Subcutaneous abdominal adipose tissue (tissue), 5 donors: ENCODE measurements around the gene GYG1.

Source experiments
- H3K27ac ChIP-seq: one replicate; pipeline ENCODE4 v1.7.0; 2013; ENCODE audit warnings: low read depth, mild to moderate bottlenecking, inconsistent platforms, low read length, moderate library complexity
- H3K27me3 ChIP-seq, 5 donors: one replicate each; pipeline ENCODE4 v1.7.0; 2013; ENCODE audit warnings: low read length in 5 of 5, inconsistent platforms in 1 of 5; ENCODE audit not compliant: control insufficient read depth in 5 of 5, insufficient read depth in 4 of 5
- H3K36me3 ChIP-seq, 5 donors: one replicate each; pipeline ENCODE4 v1.7.0; 2013; ENCODE audit warnings: low read length in 5 of 5; ENCODE audit not compliant: control insufficient read depth in 5 of 5, insufficient read depth in 5 of 5
- H3K4me1 ChIP-seq, 5 donors: one replicate each; pipeline ENCODE4 v1.7.0; 2013; ENCODE audit warnings: low read length in 5 of 5, mild to moderate bottlenecking in 3 of 5, moderate library complexity in 1 of 5; ENCODE audit not compliant: control insufficient read depth in 5 of 5, insufficient read depth in 5 of 5
- H3K4me3 ChIP-seq, 5 donors: one replicate each; pipeline ENCODE4 v1.7.0; 2013; ENCODE audit warnings: low read length in 5 of 5, low read depth in 1 of 5
- H3K9ac ChIP-seq, 5 donors: one replicate each; pipeline ENCODE4 v1.7.0; 2013; ENCODE audit warnings: low read length in 5 of 5, mild to moderate bottlenecking in 4 of 5, moderate library complexity in 3 of 5
- H3K9me3 ChIP-seq, 5 donors: one replicate each; pipeline ENCODE4 v1.7.0; 2013; ENCODE audit warnings: low read length in 5 of 5; ENCODE audit not compliant: control insufficient read depth in 5 of 5
- donor health status: healthy.
- donor health status: healthy.
- donor health status: healthy.
- donor health status: healthy.
- donor health status: healthy.

Gene GYG1

DNA sequence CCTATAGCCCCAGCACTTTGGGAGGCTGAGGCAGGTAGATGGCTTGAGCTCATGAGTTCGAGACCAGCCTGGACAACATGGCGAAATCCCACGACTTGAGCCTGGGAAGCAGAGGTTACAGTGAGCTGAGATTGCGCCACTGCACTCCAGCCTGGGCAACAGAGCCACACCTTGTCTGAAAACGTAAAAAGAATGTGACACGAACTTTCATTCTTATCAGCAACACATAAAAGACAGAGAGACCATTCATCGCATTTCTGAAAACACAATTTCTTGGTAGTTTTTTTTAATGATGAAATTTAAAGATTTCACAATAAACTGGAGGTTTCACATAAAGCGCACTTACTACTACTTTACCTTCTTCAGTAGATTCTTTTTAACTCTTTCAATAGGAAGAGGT lies 76.5 kb downstream of the GYG1 start:
- peaks cover 9 to 45% (median 31%) of the 10 kb centered on the region in 5 donors for H3K36me3 ChIP-seq
- H3K27me3 ChIP-seq: no peaks in the 10 kb centered on the region
- no peaks in the 10 kb centered on the region for H3K9me3 ChIP-seq
- H3K4me3 ChIP-seq: no peak overlapping the region
- no peak overlapping the region for H3K27ac ChIP-seq
- no peaks in the 10 kb centered on the region for H3K4me1 ChIP-seq
- no peak overlapping the region for H3K9ac ChIP-seq
